ENCODE data around the gene SGSM1. TPM values are rescaled to one million over a fixed set of nuclear protein-coding genes. Genes with fewer than 3 reads are reported as not detected.

SGSM1 gene
- total and polyA plus RNA-seq, 2 donors (not counting 1 experiment from before 2014, with no cell fraction given): not detected

DNA sequence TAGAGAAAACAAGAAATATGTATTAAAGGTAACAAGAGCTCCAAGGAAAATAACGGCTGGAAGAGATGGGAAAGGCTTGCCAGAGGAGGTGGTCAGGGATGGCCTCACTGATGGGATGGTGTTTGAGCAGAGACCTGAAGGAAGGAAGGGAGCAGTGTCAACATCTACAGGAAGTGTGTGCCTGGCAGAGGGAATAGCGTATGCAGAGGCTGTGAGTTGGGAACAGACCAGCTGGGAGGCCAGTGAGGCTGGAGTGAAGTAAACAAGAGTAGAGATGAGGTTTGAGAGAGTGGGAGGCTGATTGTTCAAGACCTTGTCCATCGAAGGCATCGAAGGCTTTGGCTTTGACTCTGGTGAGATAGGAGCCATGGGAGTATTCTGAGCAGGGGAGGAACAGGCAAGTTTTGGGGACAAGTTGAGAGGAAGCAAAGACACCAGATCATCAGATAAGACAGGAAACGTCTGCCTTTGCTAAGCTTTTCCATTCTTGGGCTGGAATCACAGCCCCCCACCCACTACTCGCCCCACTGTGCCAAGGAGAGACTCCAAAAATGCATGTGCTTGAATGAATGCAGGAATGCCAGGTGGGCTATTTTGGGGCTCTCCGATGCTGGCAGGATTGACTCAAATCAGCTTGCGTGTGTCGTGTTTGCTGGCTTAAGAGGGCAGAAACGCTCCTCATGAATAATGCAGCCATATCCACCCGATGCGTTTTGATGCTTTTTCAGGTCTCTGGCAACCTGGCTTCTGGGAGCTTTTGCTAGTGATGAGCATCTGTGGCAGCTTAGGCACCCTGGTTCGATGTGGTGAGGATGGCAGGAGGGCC lies 7.2 kb downstream of the SGSM1 start:
- no peak overlapping the region for H3K27ac ChIP-seq (ENCODE audit: insufficient read depth, low read length)
- H3K4me1 ChIP-seq (ENCODE audit: control insufficient read depth, extremely low read depth, insufficient read depth, low read length): no peaks in the 10 kb centered on the region
- no peaks in the 10 kb centered on the region for H3K9me3 ChIP-seq (ENCODE audit: control insufficient read depth, insufficient read depth, low read depth, low read length)
- no peak overlapping the region for H3K4me2 ChIP-seq (ENCODE audit: extremely low read depth, insufficient read depth, low read length)
- no peak for DNase-seq (ENCODE audit: low read depth in 2 of 2)
- no peaks in the 10 kb centered on the region for H4K20me1 ChIP-seq (ENCODE audit: control insufficient read depth, extremely low read depth, insufficient read depth, low read length)
- no peak overlapping the region for H2AFZ ChIP-seq (ENCODE audit: low read length)
- H3K9ac ChIP-seq (ENCODE audit: insufficient read depth, low read length): no peak overlapping the region
- H3K4me3 ChIP-seq (replicated peaks in 1 of 4; ENCODE audit: control extremely low read depth in 1 of 4, insufficient read depth in 1 of 4, low read depth in 3 of 4, low read length in 4 of 4): no peak overlapping the region
- TF ChIP-seq, protein P1, sequence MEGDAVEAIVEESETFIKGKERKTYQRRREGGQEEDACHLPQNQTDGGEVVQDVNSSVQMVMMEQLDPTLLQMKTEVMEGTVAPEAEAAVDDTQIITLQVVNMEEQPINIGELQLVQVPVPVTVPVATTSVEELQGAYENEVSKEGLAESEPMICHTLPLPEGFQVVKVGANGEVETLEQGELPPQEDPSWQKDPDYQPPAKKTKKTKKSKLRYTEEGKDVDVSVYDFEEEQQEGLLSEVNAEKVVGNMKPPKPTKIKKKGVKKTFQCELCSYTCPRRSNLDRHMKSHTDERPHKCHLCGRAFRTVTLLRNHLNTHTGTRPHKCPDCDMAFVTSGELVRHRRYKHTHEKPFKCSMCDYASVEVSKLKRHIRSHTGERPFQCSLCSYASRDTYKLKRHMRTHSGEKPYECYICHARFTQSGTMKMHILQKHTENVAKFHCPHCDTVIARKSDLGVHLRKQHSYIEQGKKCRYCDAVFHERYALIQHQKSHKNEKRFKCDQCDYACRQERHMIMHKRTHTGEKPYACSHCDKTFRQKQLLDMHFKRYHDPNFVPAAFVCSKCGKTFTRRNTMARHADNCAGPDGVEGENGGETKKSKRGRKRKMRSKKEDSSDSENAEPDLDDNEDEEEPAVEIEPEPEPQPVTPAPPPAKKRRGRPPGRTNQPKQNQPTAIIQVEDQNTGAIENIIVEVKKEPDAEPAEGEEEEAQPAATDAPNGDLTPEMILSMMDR (conservative IDR thresholded peaks at IDR 0.05 in 1 of 2, IDR thresholded peaks at IDR 0.05 in 1 of 2; ENCODE audit: low read depth in 1 of 2, low read length in 2 of 2): no peak
- TF ChIP-seq EZH2 (IDR thresholded peaks at IDR 0.05; ENCODE audit: low read length, missing control alignments): no peak
- H3K79me2 ChIP-seq (ENCODE audit: control insufficient read depth, insufficient read depth, low read length): no peaks in the 10 kb centered on the region
- H3K27me3 ChIP-seq (ENCODE audit: control insufficient read depth, insufficient read depth, low read length): no peaks in the 10 kb centered on the region
- no peaks in the 10 kb centered on the region for H3K36me3 ChIP-seq (ENCODE audit: control insufficient read depth, insufficient read depth, low read length)

DNA sequence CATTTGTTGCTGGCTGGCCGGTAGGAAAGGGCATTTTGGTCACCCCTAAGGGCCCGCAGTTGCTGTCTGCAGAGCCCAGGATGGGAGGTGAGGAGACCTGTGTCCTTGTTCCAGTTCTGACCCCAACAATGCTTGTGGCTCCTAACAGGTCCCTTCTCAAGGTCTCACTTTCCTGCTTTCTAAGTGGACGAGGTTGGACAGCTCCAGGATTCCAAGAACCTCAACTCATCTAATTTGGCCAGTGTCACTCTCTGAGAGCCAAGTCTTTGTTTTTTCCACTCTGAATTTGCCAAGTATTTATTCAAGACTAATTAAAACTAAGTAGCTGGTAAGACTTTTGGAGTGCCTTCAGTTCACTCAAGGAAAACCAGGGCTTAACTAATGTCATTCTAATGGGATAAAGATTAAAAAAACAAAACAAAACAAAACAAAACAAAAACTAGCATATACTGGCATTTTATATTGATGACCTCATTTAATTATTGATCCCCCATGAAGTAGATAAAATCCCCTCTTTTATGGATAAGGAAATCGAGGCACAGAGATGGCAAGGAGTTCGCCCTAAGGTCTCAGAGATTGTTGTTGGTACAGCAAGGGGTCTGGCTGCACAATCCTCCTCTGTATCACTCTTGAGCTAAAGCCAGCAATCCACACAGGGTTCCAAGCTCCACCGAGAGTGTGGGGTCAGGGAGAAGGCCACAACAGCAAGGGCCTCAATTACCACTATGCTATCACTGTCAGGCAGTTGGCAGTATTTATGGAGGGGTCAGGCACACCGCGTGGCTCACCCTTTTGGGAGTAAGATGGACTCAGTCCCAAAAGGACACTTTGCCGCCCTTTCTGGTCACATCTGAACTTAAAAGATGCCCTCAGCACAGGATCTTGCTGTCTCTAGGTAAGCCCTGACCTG lies 8.1 kb downstream of the SGSM1 start:
- H3K9me3 ChIP-seq (ENCODE audit: control insufficient read depth, insufficient read depth, low read depth, low read length): no peaks in the 10 kb centered on the region
- H3K79me2 ChIP-seq (ENCODE audit: control insufficient read depth, insufficient read depth, low read length): no peaks in the 10 kb centered on the region
- no peak overlapping the region for H3K4me2 ChIP-seq (ENCODE audit: extremely low read depth, insufficient read depth, low read length)
- no peak overlapping the region for H3K4me3 ChIP-seq (replicated peaks in 1 of 4; ENCODE audit: control extremely low read depth in 1 of 4, insufficient read depth in 1 of 4, low read depth in 3 of 4, low read length in 4 of 4)
- no peaks in the 10 kb centered on the region for H3K4me1 ChIP-seq (ENCODE audit: control insufficient read depth, extremely low read depth, insufficient read depth, low read length)
- no peak overlapping the region for H3K27ac ChIP-seq (ENCODE audit: insufficient read depth, low read length)
- no peaks in the 10 kb centered on the region for H4K20me1 ChIP-seq (ENCODE audit: control insufficient read depth, extremely low read depth, insufficient read depth, low read length)
- no peak overlapping the region for H3K9ac ChIP-seq (ENCODE audit: insufficient read depth, low read length)
- H2AFZ ChIP-seq (ENCODE audit: low read length): no peak overlapping the region
- no peaks in the 10 kb centered on the region for H3K36me3 ChIP-seq (ENCODE audit: control insufficient read depth, insufficient read depth, low read length)
- no peak for DNase-seq (ENCODE audit: low read depth in 2 of 2)
- H3K27me3 ChIP-seq (ENCODE audit: control insufficient read depth, insufficient read depth, low read length): no peaks in the 10 kb centered on the region
- TF ChIP-seq EZH2 (IDR thresholded peaks at IDR 0.05; ENCODE audit: low read length, missing control alignments): no peak
- TF ChIP-seq, protein P1 (conservative IDR thresholded peaks at IDR 0.05 in 1 of 2, IDR thresholded peaks at IDR 0.05 in 1 of 2; ENCODE audit: low read depth in 1 of 2, low read length in 2 of 2): no peak

DNA sequence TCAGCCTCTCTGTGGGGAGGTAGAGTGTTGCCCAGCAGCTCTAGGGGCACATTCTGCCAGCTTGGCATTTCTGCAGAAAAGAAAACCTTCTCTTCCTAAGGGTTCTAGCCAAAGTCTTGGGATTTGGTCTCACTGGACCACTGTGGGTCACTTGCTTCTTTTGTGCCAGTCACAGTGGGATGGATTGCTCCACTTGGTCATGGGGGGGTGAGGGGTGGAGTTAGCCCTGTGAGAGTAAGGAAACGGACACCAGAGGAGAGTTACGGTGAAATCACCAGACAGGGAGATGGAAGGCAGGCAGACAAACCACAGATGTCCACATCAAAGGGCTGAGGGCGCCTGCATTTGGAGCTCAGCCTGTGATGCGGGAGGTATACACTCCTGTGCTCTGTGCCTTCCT lies 10.8 kb downstream of the SGSM1 start:
- Histone ChIP-seq H3K9ac (ENCODE audit: insufficient read depth, low read length) (no peak overlapping the region), H3K27me3 (ENCODE audit: control insufficient read depth, insufficient read depth, low read length) (no peaks in the 10 kb centered on the region), H2AFZ (ENCODE audit: low read length) (no peak overlapping the region), H3K36me3 (ENCODE audit: control insufficient read depth, insufficient read depth, low read length) (no peaks in the 10 kb centered on the region), H3K79me2 (ENCODE audit: control insufficient read depth, insufficient read depth, low read length) (no peaks in the 10 kb centered on the region), H3K4me1 (ENCODE audit: control insufficient read depth, extremely low read depth, insufficient read depth, low read length) (no peaks in the 10 kb centered on the region), H3K4me2 (ENCODE audit: extremely low read depth, insufficient read depth, low read length) (no peak overlapping the region), H3K9me3 (ENCODE audit: control insufficient read depth, insufficient read depth, low read depth, low read length) (no peaks in the 10 kb centered on the region), H3K4me3 (replicated peaks in 1 of 4; ENCODE audit: control extremely low read depth in 1 of 4, insufficient read depth in 1 of 4, low read depth in 3 of 4, low read length in 4 of 4) (no peak overlapping the region), H3K27ac (ENCODE audit: insufficient read depth, low read length) (no peak overlapping the region), H4K20me1 (ENCODE audit: control insufficient read depth, extremely low read depth, insufficient read depth, low read length) (no peaks in the 10 kb centered on the region)
- no peak for TF ChIP-seq EZH2 (IDR thresholded peaks at IDR 0.05; ENCODE audit: low read length, missing control alignments)
- TF ChIP-seq, protein P1 (conservative IDR thresholded peaks at IDR 0.05 in 1 of 2, IDR thresholded peaks at IDR 0.05 in 1 of 2; ENCODE audit: low read depth in 1 of 2, low read length in 2 of 2): no peak
- no peak for DNase-seq (ENCODE audit: low read depth in 2 of 2)

Data from fibroblast of lung (primary cell).